ENCODE measurements around the gene PEX7. TPM values are rescaled to one million over a fixed set of nuclear protein-coding genes. Genes with fewer than 3 reads are reported as not detected.

PEX7 gene
- total RNA-seq, 4 donors from 2014 or later = 5.0 to 10.7 (median 8.8) TPM

- peaks cover 0 to 51% (median 19%) of the 10 kb centered on the region in 4 donors for H3K4me1 ChIP-seq
- 1% methylated on average over 29 of the region's 46 CpGs; no CpG with 5 or more reads in 1 of the 2 donors for WGBS, 2 donors
- H3K36me3 ChIP-seq = no peaks in the 10 kb centered on the region
- peak overlapping the region; percentile 76 to 97 (median 88) for H3K27ac ChIP-seq
- DNase-seq (ENCODE audit: low spot score in 2 of 2) = no peak
- no peaks in the 10 kb centered on the region for H3K27me3 ChIP-seq
- no peaks in the 10 kb centered on the region for H3K9me3 ChIP-seq
- peak overlapping the region; percentile 66 to 96 (median 90) for H3K4me3 ChIP-seq
- TF ChIP-seq EP300 (IDR thresholded peaks at IDR 0.05) = no peak
- peak in 1 of 2 donors; percentile 49 for TF ChIP-seq POLR2A (IDR thresholded peaks at IDR 0.05)
- TF ChIP-seq CTCF (IDR thresholded peaks at IDR 0.05) = no peak
Measured at GRCh38 chr6:136792095-136792409, 30.3 kb upstream of the PEX7 start.

- Histone ChIP-seq H3K9me3 (no peaks in the 10 kb centered on the region), H3K4me3 (peak within 1 kb of the TSS; percentile 66 to 96 (median 90)), H3K4me1 (peaks cover 0 to 45% (median 17%) of the 10 kb centered on the region in 4 donors), H3K27me3 (no peaks in the 10 kb centered on the region), H3K27ac (peak within 1 kb of the TSS; percentile 76 to 97 (median 94)), H3K36me3 (no peaks in the 10 kb centered on the region)
- DNase-seq (ENCODE audit: low spot score in 2 of 2) = peak; percentile 87 to 92
- 0% methylated on average over 59 to 60 of the region's 89 CpGs for WGBS, 2 donors
- TF ChIP-seq EP300 (IDR thresholded peaks at IDR 0.05) (peak in 1 of 2 donors; percentile 60), POLR2A (IDR thresholded peaks at IDR 0.05) (no peak), CTCF (IDR thresholded peaks at IDR 0.05) (peak; percentile 66 to 78 (median 71))
Measured at GRCh38 chr6:136792410-136793262, 29.8 kb upstream of the PEX7 start, which contains the start of gene MAP3K5. Gene MAP3K5, minus strand, starts transcription at chr6:136792477. Its CDS starts 320 bp downstream, at chr6:136792157.

GRCh38 chr6:136793363-136793762, 29.0 kb upstream of the PEX7 start:
- no peaks in the 10 kb centered on the region for H3K36me3 ChIP-seq
- peak overlapping the region in 3 of 4 donors; percentile 92 to 97 (median 96) for H3K27ac ChIP-seq

GRCh38 chr6:136795386-136795785, 27.0 kb upstream of the PEX7 start:
- Histone ChIP-seq H3K4me3 (no peak overlapping the region), H3K4me1 (peaks cover 0 to 22% (median 10%) of the 10 kb centered on the region in 4 donors), H3K9me3 (peaks cover 0 to 6% (median 0%) of the 10 kb centered on the region in 4 donors), H3K36me3 (no peaks in the 10 kb centered on the region), H3K27me3 (no peaks in the 10 kb centered on the region), H3K27ac (no peak overlapping the region)
- 89 to 90% methylated on average over 2 of the region's 2 CpGs for WGBS, 2 donors
- TF ChIP-seq CTCF (IDR thresholded peaks at IDR 0.05) = no peak
- no peak for TF ChIP-seq POLR2A (IDR thresholded peaks at IDR 0.05)
- no peak for TF ChIP-seq EP300 (IDR thresholded peaks at IDR 0.05)
- no peak for DNase-seq (ENCODE audit: low spot score in 2 of 2)

More at GRCh38 chr6:136793363-136793762, 29.0 kb upstream of the PEX7 start:
- no peak for TF ChIP-seq POLR2A (IDR thresholded peaks at IDR 0.05)
- no peak for TF ChIP-seq EP300 (IDR thresholded peaks at IDR 0.05)
- no peak for TF ChIP-seq CTCF (IDR thresholded peaks at IDR 0.05)
- Histone ChIP-seq H3K9me3 (peaks cover 0 to 6% (median 0%) of the 10 kb centered on the region in 4 donors), H3K27me3 (no peaks in the 10 kb centered on the region), H3K4me3 (peak overlapping the region; percentile 66 to 96 (median 90)), H3K4me1 (peaks cover 0 to 38% (median 16%) of the 10 kb centered on the region in 4 donors)
- 41 to 45% methylated on average over 8 of the region's 8 CpGs for WGBS, 2 donors
- no peak for DNase-seq (ENCODE audit: low spot score in 2 of 2)

- H3K27me3 ChIP-seq = no peaks in the 10 kb centered on the region
- no peak overlapping the region for H3K4me3 ChIP-seq
- no peaks in the 10 kb centered on the region for H3K36me3 ChIP-seq
- no peak overlapping the region for H3K27ac ChIP-seq
- TF ChIP-seq EP300 (IDR thresholded peaks at IDR 0.05) = no peak
- no peak for TF ChIP-seq POLR2A (IDR thresholded peaks at IDR 0.05)
- TF ChIP-seq CTCF (IDR thresholded peaks at IDR 0.05) = no peak
- 90 to 93% methylated on average over 5 of the region's 5 CpGs for WGBS, 2 donors
- peaks cover 0 to 17% (median 9%) of the 10 kb centered on the region in 4 donors for H3K4me1 ChIP-seq
- peaks cover 0 to 6% (median 0%) of the 10 kb centered on the region in 4 donors for H3K9me3 ChIP-seq
- DNase-seq (ENCODE audit: low spot score in 2 of 2) = no peak
Measured at GRCh38 chr6:136795996-136796395, 26.4 kb upstream of the PEX7 start.

All from tibial nerve (tissue), 4 donors.